Naive thymus-derived CD4-positive, alpha-beta T cell (primary cell): Measurements from ENCODE around the gene OSCP1. TPM values are rescaled to one million over a fixed set of nuclear protein-coding genes. Genes with fewer than 3 reads are reported as not detected.
A peak's percentile ranks its signal among the peaks of the same experiment; 100 is the strongest.

ENCODE experiments used
- ATAC-seq: fragments of 150-1000 bp; cut with Tn5 transposase; 2 replicates; pipeline ENCODE4 v1.10.0; 2021; ENCODE audit warnings: mild to moderate bottlenecking, moderate library complexity
- CTCF ChIA-PET: fragments of 350-600 bp; sonication (Branson Sonifier 250); formaldehyde crosslinking; loops from one replicate; lab custom pipeline; 2021; ENCODE audit warnings: antibody characterized with exemption; lab: Charles Lee
- POLR2A ChIA-PET: fragments of 350-600 bp; sonication (Branson Sonifier 250); formaldehyde crosslinking; loops from one replicate; lab custom pipeline; 2021; ENCODE audit warnings: antibody characterized with exemption, inconsistent platforms; lab: Charles Lee
- DNase-seq, 9 donors: peaks; one replicate each; pipeline versions ENCODE4 v3.0.0 to v3.0.0-alpha.2; 2020 to 2022; ENCODE audit warnings: mixed read lengths in 1 of 9
- H3K27ac ChIP-seq: one replicate; pipeline ENCODE4 v1.7.0; 2013; ENCODE audit warnings: mild to moderate bottlenecking, low read depth, low read length, moderate library complexity
- H3K27me3 ChIP-seq, 2 donors: one replicate each; pipeline ENCODE4 v1.7.0; 2013; ENCODE audit warnings: low read length in 2 of 2, mild to moderate bottlenecking in 2 of 2, moderate library complexity in 2 of 2; ENCODE audit not compliant: control insufficient read depth in 2 of 2, insufficient read depth in 2 of 2
- H3K36me3 ChIP-seq, 3 experiments: 1 replicate in 2 of 3; 2 replicates in 1 of 3; pipeline ENCODE4 v1.7.0; 2013; ENCODE audit warnings: low read length in 3 of 3, mild to moderate bottlenecking in 3 of 3, moderate library complexity in 1 of 3; ENCODE audit not compliant: insufficient read depth in 3 of 3, control insufficient read depth in 2 of 3
- H3K4me1 ChIP-seq, 2 donors: one replicate each; pipeline ENCODE4 v1.7.0; 2013; ENCODE audit warnings: low read length in 2 of 2, mild to moderate bottlenecking in 2 of 2, moderate library complexity in 1 of 2; ENCODE audit not compliant: control insufficient read depth in 2 of 2, insufficient read depth in 2 of 2
- H3K4me3 ChIP-seq: 2 replicates; pipeline ENCODE4 v1.7.0; 2013; ENCODE audit warnings: mild to moderate bottlenecking, low read length
- H3K9me3 ChIP-seq, 3 experiments: 1 replicate in 2 of 3; 2 replicates in 1 of 3; pipeline ENCODE4 v1.7.0; 2013; ENCODE audit warnings: low read length in 3 of 3; ENCODE audit not compliant: control insufficient read depth in 2 of 3
- H3K27ac Mint-ChIP-seq, 9 donors: one replicate each; pipeline ENCODE4 v1.8.0; 2020 to 2022; ENCODE audit warnings: mixed read lengths in 9 of 9, mild to moderate bottlenecking in 8 of 9, moderate library complexity in 5 of 9, inconsistent platforms in 2 of 9
- H3K27me3 Mint-ChIP-seq, 5 donors: one replicate each; pipeline ENCODE4 v1.8.0; 2021 to 2022; ENCODE audit warnings: mixed read lengths in 5 of 5, mild to moderate bottlenecking in 1 of 5
- H3K36me3 Mint-ChIP-seq, 5 donors: one replicate each; pipeline ENCODE4 v1.8.0; 2020 to 2022; ENCODE audit warnings: mixed read lengths in 5 of 5, mild to moderate bottlenecking in 3 of 5, inconsistent platforms in 1 of 5
- H3K4me1 Mint-ChIP-seq, 7 donors: one replicate each; pipeline ENCODE4 v1.8.0; 2020 to 2022; ENCODE audit warnings: mixed read lengths in 7 of 7, mild to moderate bottlenecking in 3 of 7, inconsistent platforms in 1 of 7
- H3K4me3 Mint-ChIP-seq, 10 donors: one replicate each; pipeline ENCODE4 v1.8.0; 2020 to 2022; ENCODE audit warnings: mild to moderate bottlenecking in 10 of 10, mixed read lengths in 10 of 10, moderate library complexity in 6 of 10, inconsistent platforms in 2 of 10
- H3K9me3 Mint-ChIP-seq, 11 donors: one replicate each; pipeline ENCODE4 v1.8.0; 2020 to 2022; ENCODE audit warnings: mixed read lengths in 11 of 11, mild to moderate bottlenecking in 4 of 11, inconsistent platforms in 1 of 11, moderate library complexity in 1 of 11
- intact Hi-C, 2 donors: fragments of 100-400 bp; cut with micrococcal nuclease; formaldehyde crosslinking; loops; one replicate each; pipeline ENCODE4 v1.15.1; 2023
- polyA plus RNA-seq, 2 donors: library from polyadenylated mRNA; unstranded; fragments of 300-500 nt; fragmentation: Illumina TruSeq; gene quantifications; one replicate each; pipeline ENCODE4 v1.2.3, GENCODE V29; 2021
- total RNA-seq, 6 experiments: library from RNA in 5 of 6; stranded (reverse) in 5 of 6; gene quantifications; 1 replicate in 5 of 6; 2 replicates in 1 of 6; pipeline ENCODE4 v1.2.3 and lab custom pipeline; 2021 to 2026

Gene OSCP1
- total and polyA plus RNA-seq, 7 experiments from 2014 or later: 0.65 to 2.0 (median 1.1) TPM

- Mint-ChIP-seq H3K9me3 (peaks cover 0 to 2% (median 0%) of the 10 kb centered on the region in 11 donors), H3K4me1 (peaks cover 43 to 67% (median 52%) of the 10 kb centered on the region in 7 donors), H3K27ac (peak overlapping the region; percentile 91 to 99 (median 97)), H3K4me3 (peak overlapping the region; percentile 85 to 95 (median 92)), H3K27me3 (no peaks in the 10 kb centered on the region), H3K36me3 (peaks cover 0 to 17% (median 8%) of the 10 kb centered on the region in 5 donors)
- ATAC-seq (peak; percentile 58), DNase-seq (peak in 8 of 9 donors; percentile 33 to 89 (median 46))
- POLR2A ChIA-PET: interaction anchor here (0.6 to 3.9 kb wide), 11 partner anchors 8 to 162 kb away, joined by 3 to 37 read pairs (median 3); partner anchors contain the start of genes LSM10 and THRAP3
- CTCF ChIA-PET: interaction anchor here (0.7 to 5.6 kb wide), 9 partner anchors 11 to 80 kb away, joined by 3 to 38 read pairs (median 5); partner anchors contain the start of genes LSM10 and SH3D21
- Histone ChIP-seq H3K36me3 (peaks cover 0 to 32% (median 0%) of the 10 kb centered on the region in 3 experiments), H3K4me1 (peaks cover 26 to 29% of the 10 kb centered on the region in 2 donors), H3K27me3 (no peaks in the 10 kb centered on the region), H3K9me3 (no peaks in the 10 kb centered on the region), H3K27ac (peak overlapping the region; percentile 88), H3K4me3 (peak overlapping the region; percentile 76)
- intact Hi-C loops: loop anchor here (1.0 to 5.0 kb wide), 16 partner anchors 11 to 237 kb away; partner anchors contain the start of genes LSM10 (in 2 of the 2), MRPS15 (in 2 of the 2), THRAP3 (in 2 of the 2) and TRAPPC3 (in 2 of the 2)
These were observed 63.7 kb downstream of the OSCP1 start for GRCh38 chr1:36386265-36387140.

GRCh38 chr1:36385410-36386264 lies 64.6 kb downstream of the OSCP1 start, which contains the start of gene STK40:
Gene STK40 (minus strand): TSS chr1:36385924. CDS start chr1:36361332, 24,592 bp downstream.
- peak within 1 kb of the TSS; percentile 97 for H3K27ac ChIP-seq
- no peaks in the 10 kb centered on the region for H3K27me3 Mint-ChIP-seq
- H3K4me1 Mint-ChIP-seq: peaks cover 52 to 67% (median 57%) of the 10 kb centered on the region in 7 donors
- POLR2A ChIA-PET: interaction anchor here (0.7 to 4.0 kb wide), 12 partner anchors 8 to 225 kb away, joined by 3 to 37 read pairs (median 4); partner anchors contain the start of genes LSM10 and MRPS15
- H3K4me3 ChIP-seq: peak within 1 kb of the TSS; percentile 96
- no peaks in the 10 kb centered on the region for H3K9me3 ChIP-seq
- H3K27me3 ChIP-seq: no peaks in the 10 kb centered on the region
- peak within 1 kb of the TSS; percentile 95 to 99 (median 97) for H3K27ac Mint-ChIP-seq
- H3K36me3 Mint-ChIP-seq: peaks cover 0 to 17% (median 3%) of the 10 kb centered on the region in 5 donors
- H3K36me3 ChIP-seq: peaks cover 0 to 23% (median 0%) of the 10 kb centered on the region in 3 experiments
- H3K4me1 ChIP-seq: peaks cover 26 to 29% of the 10 kb centered on the region in 2 donors
- DNase-seq (peak; percentile 83 to 99 (median 96)), ATAC-seq (peak; percentile 92)
- peaks cover 0 to 2% (median 0%) of the 10 kb centered on the region in 11 donors for H3K9me3 Mint-ChIP-seq
- intact Hi-C loops: loop anchor here (1.0 to 5.0 kb wide), 16 partner anchors 12 to 236 kb away; partner anchors contain the start of genes LSM10 (in 2 of the 2), MRPS15 (in 2 of the 2), THRAP3 (in 2 of the 2) and TRAPPC3 (in 2 of the 2)
- H3K4me3 Mint-ChIP-seq: peak within 1 kb of the TSS; percentile 85 to 95 (median 93)
- CTCF ChIA-PET: interaction anchor here (1.0 to 5.6 kb wide), 11 partner anchors 12 to 43 kb away, joined by 3 to 48 read pairs (median 6); partner anchors contain the start of gene LSM10

- ChIA-PET CTCF (interaction anchor here (1.0 to 5.6 kb wide), 6 partner anchors 17 to 42 kb away, joined by 3 to 48 read pairs (median 4); no protein-coding TSS in a partner anchor), POLR2A (interaction anchor here (0.5 to 4.0 kb wide), 13 partner anchors 11 to 291 kb away, joined by 3 to 32 read pairs (median 4); partner anchors contain the start of genes LSM10 and MRPS15)
- Mint-ChIP-seq H3K4me1 (peaks cover 55 to 75% (median 65%) of the 10 kb centered on the region in 7 donors), H3K4me3 (peak overlapping the region; percentile 85 to 95 (median 93)), H3K9me3 (peaks cover 0 to 2% (median 0%) of the 10 kb centered on the region in 11 donors), H3K27me3 (no peaks in the 10 kb centered on the region), H3K27ac (peak overlapping the region; percentile 83 to 97 (median 95)), H3K36me3 (peaks cover 0 to 16% (median 3%) of the 10 kb centered on the region in 5 donors)
- Histone ChIP-seq H3K36me3 (peaks cover 0 to 14% (median 0%) of the 10 kb centered on the region in 3 experiments), H3K9me3 (no peaks in the 10 kb centered on the region), H3K27me3 (no peaks in the 10 kb centered on the region), H3K4me1 (peaks cover 26 to 29% of the 10 kb centered on the region in 2 donors), H3K4me3 (peak overlapping the region; percentile 96), H3K27ac (peak overlapping the region; percentile 97)
- ATAC-seq (no peak), DNase-seq (peak; percentile 18 to 62 (median 51))
- intact Hi-C loops: loop anchor here in 1 of 2 donors (5.0 kb wide), 1 partner anchor 78 kb away; the partner anchor contains the start of gene MRPS15
These were observed 65.5 kb downstream of the OSCP1 start for GRCh38 chr1:36384542-36385409.

- Mint-ChIP-seq H3K36me3 (peaks cover 0 to 10% (median 4%) of the 10 kb centered on the region in 5 donors), H3K4me3 (peak overlapping the region in 9 of 10 donors; percentile 40 to 94 (median 85)), H3K9me3 (peaks cover 0 to 2% (median 0%) of the 10 kb centered on the region in 11 donors), H3K27me3 (no peaks in the 10 kb centered on the region), H3K27ac (peak overlapping the region in 8 of 9 donors; percentile 44 to 87 (median 70)), H3K4me1 (peaks cover 62 to 84% (median 78%) of the 10 kb centered on the region in 7 donors)
- H3K4me3 ChIP-seq: no peak overlapping the region
- H3K27ac ChIP-seq: no peak overlapping the region
- CTCF ChIA-PET: interaction anchor here (5.0 to 5.6 kb wide), 2 partner anchors 15 to 40 kb away, joined by 38 to 48 read pairs; no protein-coding TSS in a partner anchor
- DNase-seq: no peak
- intact Hi-C loops: loop anchor here in 1 of 2 donors (2.0 kb wide), 1 partner anchor 14 kb away; the partner anchor contains the start of gene LSM10
- H3K36me3 ChIP-seq: peaks cover 0 to 7% (median 0%) of the 10 kb centered on the region in 3 experiments
- no peak for ATAC-seq
- peaks cover 26 to 37% of the 10 kb centered on the region in 2 donors for H3K4me1 ChIP-seq
- POLR2A ChIA-PET: interaction anchor here (4.0 kb wide), 1 partner anchor 15 kb away, joined by 32 read pairs; the partner anchor contains the start of gene LSM10
- H3K27me3 ChIP-seq: no peaks in the 10 kb centered on the region
- no peaks in the 10 kb centered on the region for H3K9me3 ChIP-seq
These were observed 67.0 kb downstream of the OSCP1 start for GRCh38 chr1:36383240-36383639.
